Neural cell (in vitro differentiated cells): ENCODE data around the gene FBXO34.

Experiments
- EP300 ChIP-seq: fragments of 450-650 bp; conservative IDR thresholded peaks from 2 replicates; pipeline ENCODE4 v1.6.1; 2014; ENCODE audit warnings: antibody characterized with exemption, mild to moderate bottlenecking, moderate library complexity; ENCODE audit not compliant: poor library complexity, severe bottlenecking
- POLR2AphosphoS5 ChIP-seq: IDR thresholded peaks from 2 replicates; pipeline ENCODE4 v1.6.1; 2012
- RAD21 ChIP-seq: fragments of 450-650 bp; conservative IDR thresholded peaks from 2 replicates; pipeline ENCODE4 v1.6.1; 2014; ENCODE audit warnings: antibody characterized with exemption, mild to moderate bottlenecking, moderate library complexity
- TAF1 ChIP-seq: IDR thresholded peaks from 2 replicates; pipeline ENCODE4 v1.6.1; 2012; ENCODE audit warnings: low read depth
- TF ChIP-seq, protein P1 (sequence below): fragments of 450-650 bp; IDR thresholded peaks from 2 replicates; pipeline ENCODE4 v1.5.1; 2014; ENCODE audit warnings: antibody characterized with exemption, mild to moderate bottlenecking, moderate library complexity; ENCODE audit not compliant: poor library complexity, severe bottlenecking

GRCh38 chr14:55228261-55228660 is 43.0 kb upstream of the FBXO34 start:
- TF ChIP-seq EP300: no peak
- TF ChIP-seq, protein P1, sequence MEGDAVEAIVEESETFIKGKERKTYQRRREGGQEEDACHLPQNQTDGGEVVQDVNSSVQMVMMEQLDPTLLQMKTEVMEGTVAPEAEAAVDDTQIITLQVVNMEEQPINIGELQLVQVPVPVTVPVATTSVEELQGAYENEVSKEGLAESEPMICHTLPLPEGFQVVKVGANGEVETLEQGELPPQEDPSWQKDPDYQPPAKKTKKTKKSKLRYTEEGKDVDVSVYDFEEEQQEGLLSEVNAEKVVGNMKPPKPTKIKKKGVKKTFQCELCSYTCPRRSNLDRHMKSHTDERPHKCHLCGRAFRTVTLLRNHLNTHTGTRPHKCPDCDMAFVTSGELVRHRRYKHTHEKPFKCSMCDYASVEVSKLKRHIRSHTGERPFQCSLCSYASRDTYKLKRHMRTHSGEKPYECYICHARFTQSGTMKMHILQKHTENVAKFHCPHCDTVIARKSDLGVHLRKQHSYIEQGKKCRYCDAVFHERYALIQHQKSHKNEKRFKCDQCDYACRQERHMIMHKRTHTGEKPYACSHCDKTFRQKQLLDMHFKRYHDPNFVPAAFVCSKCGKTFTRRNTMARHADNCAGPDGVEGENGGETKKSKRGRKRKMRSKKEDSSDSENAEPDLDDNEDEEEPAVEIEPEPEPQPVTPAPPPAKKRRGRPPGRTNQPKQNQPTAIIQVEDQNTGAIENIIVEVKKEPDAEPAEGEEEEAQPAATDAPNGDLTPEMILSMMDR: no peak
- TF ChIP-seq RAD21: no peak
- no peak for TF ChIP-seq POLR2AphosphoS5
- TF ChIP-seq TAF1: no peak
